ENCODE measurements around the gene MPL.

DNA sequence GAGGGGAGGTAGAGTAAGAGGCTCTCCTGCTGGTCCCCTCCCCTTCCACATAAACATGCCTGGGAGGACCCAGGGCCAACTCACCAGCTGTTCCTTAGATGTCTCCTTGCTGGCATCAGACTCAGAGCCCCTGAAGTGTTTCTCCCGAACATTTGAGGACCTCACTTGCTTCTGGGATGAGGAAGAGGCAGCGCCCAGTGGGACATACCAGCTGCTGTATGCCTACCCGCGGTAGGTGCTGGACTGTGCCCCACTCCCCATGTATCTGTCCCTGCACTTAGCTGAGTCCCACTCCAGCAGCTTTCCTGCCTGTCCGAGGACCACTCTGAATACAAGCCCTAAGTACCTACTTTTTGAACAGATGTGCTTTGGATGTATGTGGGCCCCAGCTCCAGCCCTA is 383 bp downstream of the MPL start:
- TF ChIP-seq ZNF70 (CRISPR knock-in tag; IDR thresholded peaks at IDR 0.05) (no peak), ZFP30 (CRISPR knock-in tag; IDR thresholded peaks at IDR 0.05) (no peak), ARNTL (CRISPR knock-in tag; IDR thresholded peaks at IDR 0.05; ENCODE audit: borderline replicate concordance, low read depth) (no peak), ZFP3 (CRISPR knock-in tag; IDR thresholded peaks at IDR 0.05) (no peak), OSR1 (CRISPR knock-in tag; IDR thresholded peaks at IDR 0.05) (no peak), ESRRG (CRISPR knock-in tag; IDR thresholded peaks at IDR 0.05) (no peak), ZNF8 (CRISPR knock-in tag; IDR thresholded peaks at IDR 0.05) (no peak)
- TF ChIP-seq, protein P1, sequence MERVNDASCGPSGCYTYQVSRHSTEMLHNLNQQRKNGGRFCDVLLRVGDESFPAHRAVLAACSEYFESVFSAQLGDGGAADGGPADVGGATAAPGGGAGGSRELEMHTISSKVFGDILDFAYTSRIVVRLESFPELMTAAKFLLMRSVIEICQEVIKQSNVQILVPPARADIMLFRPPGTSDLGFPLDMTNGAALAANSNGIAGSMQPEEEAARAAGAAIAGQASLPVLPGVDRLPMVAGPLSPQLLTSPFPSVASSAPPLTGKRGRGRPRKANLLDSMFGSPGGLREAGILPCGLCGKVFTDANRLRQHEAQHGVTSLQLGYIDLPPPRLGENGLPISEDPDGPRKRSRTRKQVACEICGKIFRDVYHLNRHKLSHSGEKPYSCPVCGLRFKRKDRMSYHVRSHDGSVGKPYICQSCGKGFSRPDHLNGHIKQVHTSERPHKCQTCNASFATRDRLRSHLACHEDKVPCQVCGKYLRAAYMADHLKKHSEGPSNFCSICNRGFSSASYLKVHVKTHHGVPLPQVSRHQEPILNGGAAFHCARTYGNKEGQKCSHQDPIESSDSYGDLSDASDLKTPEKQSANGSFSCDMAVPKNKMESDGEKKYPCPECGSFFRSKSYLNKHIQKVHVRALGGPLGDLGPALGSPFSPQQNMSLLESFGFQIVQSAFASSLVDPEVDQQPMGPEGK (CRISPR knock-in tag; IDR thresholded peaks at IDR 0.05; ENCODE audit: borderline replicate concordance) = no peak
- TF ChIP-seq, protein P2, sequence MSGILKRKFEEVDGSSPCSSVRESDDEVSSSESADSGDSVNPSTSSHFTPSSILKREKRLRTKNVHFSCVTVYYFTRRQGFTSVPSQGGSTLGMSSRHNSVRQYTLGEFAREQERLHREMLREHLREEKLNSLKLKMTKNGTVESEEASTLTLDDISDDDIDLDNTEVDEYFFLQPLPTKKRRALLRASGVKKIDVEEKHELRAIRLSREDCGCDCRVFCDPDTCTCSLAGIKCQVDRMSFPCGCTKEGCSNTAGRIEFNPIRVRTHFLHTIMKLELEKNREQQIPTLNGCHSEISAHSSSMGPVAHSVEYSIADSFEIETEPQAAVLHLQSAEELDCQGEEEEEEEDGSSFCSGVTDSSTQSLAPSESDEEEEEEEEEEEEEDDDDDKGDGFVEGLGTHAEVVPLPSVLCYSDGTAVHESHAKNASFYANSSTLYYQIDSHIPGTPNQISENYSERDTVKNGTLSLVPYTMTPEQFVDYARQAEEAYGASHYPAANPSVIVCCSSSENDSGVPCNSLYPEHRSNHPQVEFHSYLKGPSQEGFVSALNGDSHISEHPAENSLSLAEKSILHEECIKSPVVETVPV (CRISPR knock-in tag; IDR thresholded peaks at IDR 0.05) = no peak
- TF ChIP-seq, protein P3, sequence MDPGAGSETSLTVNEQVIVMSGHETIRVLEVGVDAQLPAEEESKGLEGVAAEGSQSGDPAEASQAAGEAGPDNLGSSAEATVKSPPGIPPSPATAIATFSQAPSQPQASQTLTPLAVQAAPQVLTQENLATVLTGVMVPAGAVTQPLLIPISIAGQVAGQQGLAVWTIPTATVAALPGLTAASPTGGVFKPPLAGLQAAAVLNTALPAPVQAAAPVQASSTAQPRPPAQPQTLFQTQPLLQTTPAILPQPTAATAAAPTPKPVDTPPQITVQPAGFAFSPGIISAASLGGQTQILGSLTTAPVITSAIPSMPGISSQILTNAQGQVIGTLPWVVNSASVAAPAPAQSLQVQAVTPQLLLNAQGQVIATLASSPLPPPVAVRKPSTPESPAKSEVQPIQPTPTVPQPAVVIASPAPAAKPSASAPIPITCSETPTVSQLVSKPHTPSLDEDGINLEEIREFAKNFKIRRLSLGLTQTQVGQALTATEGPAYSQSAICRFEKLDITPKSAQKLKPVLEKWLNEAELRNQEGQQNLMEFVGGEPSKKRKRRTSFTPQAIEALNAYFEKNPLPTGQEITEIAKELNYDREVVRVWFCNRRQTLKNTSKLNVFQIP (CRISPR knock-in tag; IDR thresholded peaks at IDR 0.05; ENCODE audit: borderline replicate concordance, low read depth) = no peak

Measured in SK-N-SH treated with all-trans-retinoic acid at 6 μM for 48 hours (cell line).